Testis (tissue), 2 donors: ENCODE results near the gene SLIT3.

Experiments
- POLR2A ChIP-seq: fragments of 450-650 bp; IDR thresholded peaks from one replicate; pipeline ENCODE4 v1.6.1; 2017; ENCODE audit warnings: antibody characterized with exemption, mild to moderate bottlenecking, moderate library complexity
- TF ChIP-seq, protein P1 (sequence below), 3 experiments: fragments of 450-650 bp in 2 of 3; fragments of 200-600 bp in 1 of 3; sonication (generic) in 1 of 3; IDR thresholded peaks; one replicate each; pipeline ENCODE4 v1.5.1; 2016 to 2019; ENCODE audit warnings: antibody characterized with exemption in 3 of 3, mild to moderate bottlenecking in 2 of 3, moderate library complexity in 1 of 3

DNA sequence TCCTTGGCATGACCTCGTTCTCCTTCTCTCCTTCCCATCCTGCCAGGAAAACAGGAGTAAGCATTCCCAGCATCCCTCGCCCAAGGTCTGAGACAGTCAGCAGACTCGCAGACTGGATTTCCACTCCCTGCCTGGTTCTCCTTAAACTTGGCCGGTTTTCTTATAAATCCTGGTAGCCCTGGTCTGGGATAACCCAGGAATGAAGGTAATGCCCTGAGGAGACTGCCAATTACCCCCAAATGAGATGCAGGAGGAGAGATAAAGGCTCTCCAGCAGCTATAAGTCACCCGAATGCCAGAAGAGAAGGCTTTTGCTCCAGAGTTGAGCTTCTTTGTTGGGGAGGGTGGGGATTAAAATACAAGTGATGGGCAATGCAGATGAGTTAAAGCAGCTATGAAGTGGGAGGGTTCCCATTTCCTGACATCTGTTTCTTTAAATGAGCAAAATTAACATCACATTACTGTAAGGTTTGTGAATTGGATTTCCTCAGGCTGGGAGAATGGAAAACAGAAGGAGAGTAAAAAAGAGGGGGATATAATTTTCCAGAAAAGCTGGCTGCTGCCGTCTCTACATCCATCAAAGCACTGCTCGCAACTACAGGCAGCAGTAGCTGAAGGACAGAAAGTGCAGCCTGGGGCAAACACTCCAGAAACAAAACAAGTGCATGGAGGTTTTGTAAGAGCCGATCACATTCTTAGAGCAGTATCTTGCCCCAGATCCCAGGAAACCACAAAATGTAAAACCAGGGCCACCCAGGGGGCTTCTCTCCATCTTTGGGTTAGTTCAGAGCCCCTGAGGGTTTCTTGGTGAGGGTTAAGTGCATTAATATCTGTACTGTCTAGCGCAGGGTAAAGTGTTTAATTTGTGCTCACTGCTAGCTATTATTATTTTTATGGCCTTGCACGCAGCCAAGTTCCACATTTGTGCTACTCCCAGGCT, 544.2 kb downstream of the SLIT3 start:
- TF ChIP-seq, protein P1, sequence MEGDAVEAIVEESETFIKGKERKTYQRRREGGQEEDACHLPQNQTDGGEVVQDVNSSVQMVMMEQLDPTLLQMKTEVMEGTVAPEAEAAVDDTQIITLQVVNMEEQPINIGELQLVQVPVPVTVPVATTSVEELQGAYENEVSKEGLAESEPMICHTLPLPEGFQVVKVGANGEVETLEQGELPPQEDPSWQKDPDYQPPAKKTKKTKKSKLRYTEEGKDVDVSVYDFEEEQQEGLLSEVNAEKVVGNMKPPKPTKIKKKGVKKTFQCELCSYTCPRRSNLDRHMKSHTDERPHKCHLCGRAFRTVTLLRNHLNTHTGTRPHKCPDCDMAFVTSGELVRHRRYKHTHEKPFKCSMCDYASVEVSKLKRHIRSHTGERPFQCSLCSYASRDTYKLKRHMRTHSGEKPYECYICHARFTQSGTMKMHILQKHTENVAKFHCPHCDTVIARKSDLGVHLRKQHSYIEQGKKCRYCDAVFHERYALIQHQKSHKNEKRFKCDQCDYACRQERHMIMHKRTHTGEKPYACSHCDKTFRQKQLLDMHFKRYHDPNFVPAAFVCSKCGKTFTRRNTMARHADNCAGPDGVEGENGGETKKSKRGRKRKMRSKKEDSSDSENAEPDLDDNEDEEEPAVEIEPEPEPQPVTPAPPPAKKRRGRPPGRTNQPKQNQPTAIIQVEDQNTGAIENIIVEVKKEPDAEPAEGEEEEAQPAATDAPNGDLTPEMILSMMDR (IDR thresholded peaks at IDR 0.05) = no peak
- TF ChIP-seq POLR2A = no peak
